ENCODE measurements around the gene C22orf15. TPM values are rescaled to one million over a fixed set of nuclear protein-coding genes. Genes with fewer than 3 reads are reported as not detected.

The C22orf15 gene
- total RNA-seq, 2 experiments from 2014 or later, result 0.86 to 1.7 TPM

DNA sequence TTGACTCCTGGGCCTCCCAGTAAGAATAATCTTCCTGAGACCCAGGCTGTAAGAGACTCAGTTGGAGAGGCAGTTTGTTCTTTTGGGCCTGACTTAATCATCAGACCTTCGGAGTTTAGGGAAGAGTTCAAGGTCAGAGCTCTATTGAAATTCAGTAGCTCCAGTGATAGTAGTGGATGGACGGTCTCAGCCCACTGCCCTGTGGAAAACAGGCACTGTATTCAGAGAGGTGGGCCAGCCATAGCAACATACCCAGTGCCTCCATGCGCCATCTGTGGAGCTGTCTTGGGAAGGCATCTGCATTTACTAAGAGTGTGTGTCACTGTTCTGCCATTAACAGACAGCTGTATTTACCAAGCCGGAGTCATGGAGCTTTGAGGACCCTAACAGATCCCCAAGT, 26.8 kb downstream of the C22orf15 start:
- Histone ChIP-seq H3K79me2 (ENCODE audit: insufficient read depth, low read depth, low read length) (peaks cover 52% of the 10 kb centered on the region), H3K27ac (ENCODE audit: low read depth, low read length, poor library complexity, severe bottlenecking) (no peak overlapping the region), H3K36me3 (ENCODE audit: insufficient read depth, low read length) (peaks cover 69% of the 10 kb centered on the region), H3K4me2 (ENCODE audit: low read length) (peak overlapping the region; percentile 91), H3K9me2 (ENCODE audit: insufficient read depth, low read length) (no peaks in the 10 kb centered on the region), H3K9me3 (ENCODE audit: low read length) (no peaks in the 10 kb centered on the region), H4K20me1 (ENCODE audit: insufficient read depth, low read length) (peaks cover 22% of the 10 kb centered on the region), H2AFZ (ENCODE audit: low read length) (no peak overlapping the region), H3K4me1 (ENCODE audit: insufficient read depth, low read length, poor library complexity, severe bottlenecking) (peaks cover 37% of the 10 kb centered on the region), H3K4me3 (ENCODE audit: low read depth, low read length, poor library complexity, severe bottlenecking) (peak overlapping the region; percentile 75)
- POLR2A ChIA-PET, result interaction anchor here (0.5 to 0.7 kb wide), 3 partner anchors 9 to 68 kb away, joined by 3 to 7 read pairs (median 6); partner anchors contain the start of gene SLC2A11
- peak; percentile 38 for DNase-seq (ENCODE audit: low spot score)
- TF ChIP-seq EZH2phosphoT487 (IDR thresholded peaks at IDR 0.05; ENCODE audit: borderline replicate concordance, low read depth, low read length) (no peak), CTCF (conservative IDR thresholded peaks at IDR 0.05; ENCODE audit: low read length) (peak; percentile 52)
- no TSS peak for BruUV-seq (replicated peaks)
- intact Hi-C loops (cut with micrococcal nuclease; ENCODE audit: unreplicated experiment), result loop anchor here (5.0 kb wide), 1 partner anchor 48 kb away; the partner anchor contains the start of gene DERL3
- CTCF ChIA-PET (ENCODE audit: unreplicated experiment), result no interaction called here

DNA sequence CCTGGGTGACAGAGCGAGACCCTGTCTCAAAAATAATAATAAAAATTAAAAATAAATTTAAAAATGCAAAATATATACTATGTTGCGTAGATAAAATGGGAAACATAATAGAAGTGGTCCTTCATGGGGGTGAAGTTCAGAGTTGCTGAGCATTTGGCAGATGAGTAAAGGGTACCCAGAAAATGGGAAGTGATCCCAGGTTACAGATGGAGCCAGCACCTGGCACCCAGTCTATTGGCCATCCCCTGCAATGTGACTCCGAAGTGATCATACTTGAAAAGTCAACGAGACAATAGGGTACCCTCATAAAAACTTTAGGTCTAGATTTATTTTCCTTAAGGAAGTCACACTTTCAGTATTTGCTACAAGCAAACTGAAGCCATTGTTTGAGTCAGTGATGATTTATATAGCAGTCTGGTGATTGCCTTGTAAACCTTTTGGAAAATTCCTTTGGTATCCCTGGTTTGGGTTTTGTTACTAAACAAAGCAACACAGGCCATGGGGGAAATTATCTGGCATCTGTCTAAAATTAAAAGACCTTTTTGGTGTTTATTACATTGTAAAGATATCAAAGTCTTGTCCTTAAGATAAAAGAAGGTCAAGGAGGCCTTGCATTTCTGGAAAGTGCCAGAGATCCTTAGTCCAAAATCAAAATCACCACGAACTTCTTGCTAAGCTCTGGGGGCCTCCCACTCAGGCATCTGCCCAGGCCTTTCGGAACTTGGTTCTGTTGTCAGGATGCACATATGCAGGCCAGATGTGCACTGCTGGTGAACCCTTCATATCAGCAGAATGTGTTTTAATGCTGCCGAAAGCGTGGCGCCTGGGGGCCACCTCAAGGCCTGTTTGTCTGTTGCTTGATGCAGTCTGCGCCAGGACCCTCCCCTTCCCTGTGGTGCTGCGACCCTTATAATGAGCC, 28.3 kb downstream of the C22orf15 start:
- ChIA-PET CTCF (ENCODE audit: unreplicated experiment) (interaction anchor here (0.5 kb wide), 1 partner anchor 8 kb away, joined by 3 read pairs; no protein-coding TSS in a partner anchor), POLR2A (interaction anchor here (0.7 kb wide), 1 partner anchor 14 kb away, joined by 4 read pairs; no protein-coding TSS in a partner anchor)
- peaks cover 22% of the 10 kb centered on the region for H4K20me1 ChIP-seq (ENCODE audit: insufficient read depth, low read length)
- no TSS peak for BruUV-seq (replicated peaks)
- no peaks in the 10 kb centered on the region for H3K9me3 ChIP-seq (ENCODE audit: low read length)
- no peaks in the 10 kb centered on the region for H3K9me2 ChIP-seq (ENCODE audit: insufficient read depth, low read length)
- peaks cover 52% of the 10 kb centered on the region for H3K79me2 ChIP-seq (ENCODE audit: insufficient read depth, low read depth, low read length)
- peaks cover 36% of the 10 kb centered on the region for H3K4me1 ChIP-seq (ENCODE audit: insufficient read depth, low read length, poor library complexity, severe bottlenecking)
- H3K36me3 ChIP-seq (ENCODE audit: insufficient read depth, low read length), result peaks cover 82% of the 10 kb centered on the region
- H3K27ac ChIP-seq (ENCODE audit: low read depth, low read length, poor library complexity, severe bottlenecking), result no peak overlapping the region
- no peak overlapping the region for H3K4me2 ChIP-seq (ENCODE audit: low read length)
- H3K4me3 ChIP-seq (ENCODE audit: low read depth, low read length, poor library complexity, severe bottlenecking), result no peak overlapping the region
- no peak for TF ChIP-seq EZH2phosphoT487 (IDR thresholded peaks at IDR 0.05; ENCODE audit: borderline replicate concordance, low read depth, low read length)
- no peak for TF ChIP-seq CTCF (conservative IDR thresholded peaks at IDR 0.05; ENCODE audit: low read length)
- no peak overlapping the region for H2AFZ ChIP-seq (ENCODE audit: low read length)
- DNase-seq (ENCODE audit: low spot score), result no peak
- intact Hi-C loops (cut with micrococcal nuclease; ENCODE audit: unreplicated experiment), result no loop called here
